ENCODE results near the gene GNPAT.
"Not testable (repeated sequence)": the region's sequence is repeated elsewhere in the genome, so short reads cannot be mapped to it uniquely, and the experiment has no call there.

GNPAT gene

GRCh38 chr1:231211005-231211857 is 29.8 kb upstream of the GNPAT start:
- TF ChIP-seq POLR2AphosphoS5 (IDR thresholded peaks at IDR 0.05; ENCODE audit: low read depth, low read length) (no peak), POU2F2 (IDR thresholded peaks at IDR 0.05; ENCODE audit: low read depth, low read length) (0 out of 2 replicates have a peak, but pooled peaks have one; percentile 50), SPI1 (IDR thresholded peaks at IDR 0.05; ENCODE audit: low read depth, low read length) (peak; percentile 38; the same call in 1 of the 2 replicates), PAX5 (IDR thresholded peaks at IDR 0.05; ENCODE audit: insufficient read depth, low read length, severe bottlenecking) (no peak), TAF1 (IDR thresholded peaks at IDR 0.05; ENCODE audit: low read depth, low read length) (peak; percentile 43; the same call in 1 of the 2 replicates), POLR2A (IDR thresholded peaks at IDR 0.05; ENCODE audit: low read depth, low read length) (0 out of 2 replicates have a peak, but pooled peaks have one; percentile 43)
- peak; percentile 85 for DNase-seq (ENCODE audit: insufficient read length, low spot score)
- peak; percentile 94 for FAIRE-seq

- FAIRE-seq; DNase-seq (ENCODE audit: insufficient read length, low spot score): not testable (repeated sequence)
Measured at GRCh38 chr1:231212301-231212700, 28.7 kb upstream of the GNPAT start.

- no peak for FAIRE-seq
- no peak for DNase-seq (ENCODE audit: insufficient read length, low spot score)
Measured at GRCh38 chr1:231213831-231214573, 27.0 kb upstream of the GNPAT start.

GRCh38 chr1:231214918-231215680 is 25.9 kb upstream of the GNPAT start:
- TF ChIP-seq SPI1 (IDR thresholded peaks at IDR 0.05; ENCODE audit: low read depth, low read length) (peak; percentile 12; the same call in 1 of the 2 replicates), POLR2A (IDR thresholded peaks at IDR 0.05; ENCODE audit: low read depth, low read length) (no peak), POU2F2 (IDR thresholded peaks at IDR 0.05; ENCODE audit: low read depth, low read length) (peak; percentile 87)
- peak; percentile 95 for FAIRE-seq
- no peak for DNase-seq (ENCODE audit: insufficient read length, low spot score)

More at GRCh38 chr1:231213831-231214573, 27.0 kb upstream of the GNPAT start:
- TF ChIP-seq POLR2A (IDR thresholded peaks at IDR 0.05; ENCODE audit: low read depth, low read length) (no peak), POLR2AphosphoS5 (IDR thresholded peaks at IDR 0.05; ENCODE audit: low read depth, low read length) (no peak), POU2F2 (IDR thresholded peaks at IDR 0.05; ENCODE audit: low read depth, low read length) (no peak), TAF1 (IDR thresholded peaks at IDR 0.05; ENCODE audit: low read depth, low read length) (no peak), SPI1 (IDR thresholded peaks at IDR 0.05; ENCODE audit: low read depth, low read length) (no peak), PAX5 (IDR thresholded peaks at IDR 0.05; ENCODE audit: insufficient read depth, low read length, severe bottlenecking) (no peak)

- DNase-seq (ENCODE audit: insufficient read length, low spot score) (no peak), FAIRE-seq (no peak)
- TF ChIP-seq TAF1 (IDR thresholded peaks at IDR 0.05; ENCODE audit: low read depth, low read length) (no peak), SPI1 (IDR thresholded peaks at IDR 0.05; ENCODE audit: low read depth, low read length) (no peak), PAX5 (IDR thresholded peaks at IDR 0.05; ENCODE audit: insufficient read depth, low read length, severe bottlenecking) (no peak), POLR2AphosphoS5 (IDR thresholded peaks at IDR 0.05; ENCODE audit: low read depth, low read length) (no peak), POU2F2 (IDR thresholded peaks at IDR 0.05; ENCODE audit: low read depth, low read length) (no peak), POLR2A (IDR thresholded peaks at IDR 0.05; ENCODE audit: low read depth, low read length) (no peak)
Measured at GRCh38 chr1:231215681-231216385, 25.2 kb upstream of the GNPAT start.

- TF ChIP-seq POLR2A (IDR thresholded peaks at IDR 0.05; ENCODE audit: low read depth, low read length) (no peak), POU2F2 (IDR thresholded peaks at IDR 0.05; ENCODE audit: low read depth, low read length) (no peak), TAF1 (IDR thresholded peaks at IDR 0.05; ENCODE audit: low read depth, low read length) (no peak), SPI1 (IDR thresholded peaks at IDR 0.05; ENCODE audit: low read depth, low read length) (no peak), POLR2AphosphoS5 (IDR thresholded peaks at IDR 0.05; ENCODE audit: low read depth, low read length) (no peak), PAX5 (IDR thresholded peaks at IDR 0.05; ENCODE audit: insufficient read depth, low read length, severe bottlenecking) (no peak)
- no peak for FAIRE-seq
- no peak for DNase-seq (ENCODE audit: insufficient read length, low spot score)
Measured at GRCh38 chr1:231216498-231216897, 24.5 kb upstream of the GNPAT start.

GRCh38 chr1:231217056-231217455 is 24.0 kb upstream of the GNPAT start:
- no peak for TF ChIP-seq POLR2A (IDR thresholded peaks at IDR 0.05; ENCODE audit: low read depth, low read length)
- no peak for TF ChIP-seq POU2F2 (IDR thresholded peaks at IDR 0.05; ENCODE audit: low read depth, low read length)
- TF ChIP-seq TAF1 (IDR thresholded peaks at IDR 0.05; ENCODE audit: low read depth, low read length) = no peak
- no peak for TF ChIP-seq POLR2AphosphoS5 (IDR thresholded peaks at IDR 0.05; ENCODE audit: low read depth, low read length)
- TF ChIP-seq SPI1 (IDR thresholded peaks at IDR 0.05; ENCODE audit: low read depth, low read length) = no peak
- TF ChIP-seq PAX5 (IDR thresholded peaks at IDR 0.05; ENCODE audit: insufficient read depth, low read length, severe bottlenecking) = no peak
- DNase-seq (ENCODE audit: insufficient read length, low spot score) (no peak), FAIRE-seq (no peak)

- no peak for DNase-seq (ENCODE audit: insufficient read length, low spot score)
- FAIRE-seq = no peak
- no peak for TF ChIP-seq POLR2AphosphoS5 (IDR thresholded peaks at IDR 0.05; ENCODE audit: low read depth, low read length)
- no peak for TF ChIP-seq SPI1 (IDR thresholded peaks at IDR 0.05; ENCODE audit: low read depth, low read length)
- no peak for TF ChIP-seq POLR2A (IDR thresholded peaks at IDR 0.05; ENCODE audit: low read depth, low read length)
- no peak for TF ChIP-seq POU2F2 (IDR thresholded peaks at IDR 0.05; ENCODE audit: low read depth, low read length)
- no peak for TF ChIP-seq TAF1 (IDR thresholded peaks at IDR 0.05; ENCODE audit: low read depth, low read length)
- TF ChIP-seq PAX5 (IDR thresholded peaks at IDR 0.05; ENCODE audit: insufficient read depth, low read length, severe bottlenecking) = no peak
Measured at GRCh38 chr1:231218078-231218477, 22.9 kb upstream of the GNPAT start.

Measured in GM12891 (cell line).